Stimulated activated naive CD4-positive, alpha-beta T cell treated with Interleukin-2 at 50 U/mL for 16 hours (primary cell): ENCODE measurements around the gene SAMD1.
A peak's percentile ranks its signal among the peaks of the same experiment; 100 is the strongest.
"Not testable (repeated sequence)": the region's sequence is repeated elsewhere in the genome, so short reads cannot be mapped to it uniquely, and the experiment has no call there.

Source experiments
- DNase-seq: peaks from one replicate; lab custom pipeline; 2025; lab: John Stamatoyannopoulos, UW

The SAMD1 gene

GRCh38 chr19:14061081-14061749, 29.3 kb downstream of the SAMD1 start:
- no peak for DNase-seq

DNA sequence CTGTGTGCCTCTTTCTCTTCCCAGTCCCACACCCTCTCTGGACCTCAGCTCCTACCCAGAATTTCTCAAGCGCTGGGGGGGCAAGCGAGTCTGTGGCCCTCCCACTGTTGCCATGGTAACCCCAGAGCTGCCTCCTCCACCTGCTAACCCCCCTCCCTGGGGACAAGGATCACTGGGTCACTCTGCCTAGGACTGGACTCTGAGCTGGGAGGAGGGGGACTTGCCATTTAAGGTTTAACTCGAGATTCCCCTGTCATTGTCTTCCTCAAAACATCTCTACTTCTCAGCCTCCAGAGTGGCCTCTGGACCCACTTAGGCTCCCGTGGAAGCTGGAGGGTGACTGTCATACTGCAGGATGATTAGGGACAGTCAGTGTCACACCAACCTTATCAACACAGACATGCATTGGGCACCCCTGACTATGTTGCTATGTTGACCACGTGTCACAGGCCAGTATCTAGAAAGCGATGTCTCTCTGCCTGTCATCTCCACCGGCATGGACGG, 30.8 kb downstream of the SAMD1 start:
- DNase-seq = no peak

GRCh38 chr19:14059093-14059480, 31.5 kb downstream of the SAMD1 start:
- peak; percentile 38 for DNase-seq

DNA sequence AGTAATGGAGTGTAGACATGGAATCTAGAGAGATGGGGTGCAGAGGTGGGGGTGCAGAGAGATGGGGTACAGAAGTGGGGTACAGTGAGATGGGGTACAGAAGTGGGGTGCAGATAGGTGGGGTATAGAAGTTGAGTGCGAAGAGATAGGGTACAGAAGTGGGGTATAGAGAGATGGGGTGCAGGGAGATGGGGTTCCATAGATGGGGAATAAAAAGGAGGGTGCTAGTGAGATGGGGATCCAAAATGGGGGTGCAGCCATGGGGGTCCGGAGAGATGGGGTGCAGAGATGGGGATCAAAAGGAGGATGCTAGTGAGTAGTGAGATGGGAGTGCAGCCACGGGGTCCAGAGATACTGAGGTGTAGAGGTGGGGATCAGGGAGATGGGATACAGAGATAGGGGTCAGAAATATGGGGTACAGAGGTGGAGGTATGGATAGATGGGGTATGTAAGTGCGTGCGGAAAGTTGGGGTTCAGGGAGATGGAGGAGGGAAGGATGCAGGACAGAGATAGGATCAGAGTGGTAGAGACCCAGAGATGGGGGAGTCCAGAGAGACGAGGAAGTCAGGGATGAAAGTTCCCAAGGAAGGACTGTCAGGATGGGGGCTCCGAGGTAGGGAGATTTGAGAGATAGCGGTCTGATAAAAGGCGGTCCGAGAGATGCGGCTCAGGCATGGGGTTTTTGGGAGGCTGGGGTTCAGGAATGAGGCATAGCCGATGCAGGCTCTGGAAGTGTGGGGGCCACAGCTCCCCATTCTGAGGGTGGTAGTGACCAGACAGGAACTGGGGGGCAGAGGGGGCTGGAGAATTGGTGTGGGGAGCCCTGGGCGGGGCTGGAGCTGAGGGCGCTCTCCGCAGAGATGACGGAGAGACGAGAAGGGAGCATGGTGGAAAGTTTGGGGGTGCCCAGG, 32.1 kb downstream of the SAMD1 start:
- DNase-seq = no peak

- DNase-seq = no peak
These were observed 33.7 kb downstream of the SAMD1 start for GRCh38 chr19:14056741-14057356.

DNA sequence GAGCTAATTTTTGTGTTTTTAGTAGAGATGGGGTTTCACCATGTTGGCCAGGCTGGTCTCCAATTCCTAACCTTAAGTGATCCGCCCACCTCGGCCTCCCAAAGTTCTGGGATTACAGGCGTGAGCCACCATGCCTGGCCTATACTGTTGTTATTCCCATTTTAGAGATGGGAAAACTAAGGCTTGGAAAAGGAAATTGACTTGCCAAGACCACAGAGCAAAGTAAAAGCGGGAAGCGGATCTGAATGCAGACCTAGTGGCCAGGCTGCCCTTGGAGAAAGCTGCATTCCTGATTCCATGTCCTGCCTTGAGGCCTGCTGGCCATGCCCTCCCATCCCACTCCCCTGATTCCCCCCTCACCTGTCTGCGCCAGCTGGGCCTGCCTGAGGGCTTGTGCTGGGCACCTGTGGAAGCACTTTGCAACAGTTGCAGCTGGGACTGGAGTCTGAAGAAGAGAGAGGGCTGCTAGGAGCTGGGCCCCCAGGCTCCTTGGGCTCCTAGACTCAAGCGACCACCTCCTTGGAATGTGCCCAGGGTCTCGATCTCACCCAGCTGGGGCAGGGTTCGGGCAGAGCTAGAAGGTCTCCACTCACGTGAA, 34.4 kb downstream of the SAMD1 start:
- no peak for DNase-seq

DNA sequence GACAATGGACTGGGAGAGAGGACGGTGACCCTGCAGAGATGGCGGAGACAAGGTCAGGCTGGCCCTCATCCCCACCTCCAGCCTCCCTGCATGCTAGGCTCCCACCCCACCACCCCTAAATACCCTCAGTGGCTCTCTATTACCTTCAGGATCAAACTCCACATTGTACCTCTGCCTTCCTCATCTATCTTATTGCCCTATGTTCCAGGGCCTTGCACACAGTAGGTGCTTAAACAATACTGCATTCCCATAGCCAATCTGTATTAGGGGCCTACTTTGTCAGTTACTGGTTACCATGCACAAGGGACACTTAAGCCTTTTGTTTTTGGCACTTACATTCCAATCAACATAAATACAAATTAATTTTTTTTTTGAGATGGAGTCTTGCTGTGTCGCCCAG, 35.2 kb downstream of the SAMD1 start:
- DNase-seq = no peak

DNA sequence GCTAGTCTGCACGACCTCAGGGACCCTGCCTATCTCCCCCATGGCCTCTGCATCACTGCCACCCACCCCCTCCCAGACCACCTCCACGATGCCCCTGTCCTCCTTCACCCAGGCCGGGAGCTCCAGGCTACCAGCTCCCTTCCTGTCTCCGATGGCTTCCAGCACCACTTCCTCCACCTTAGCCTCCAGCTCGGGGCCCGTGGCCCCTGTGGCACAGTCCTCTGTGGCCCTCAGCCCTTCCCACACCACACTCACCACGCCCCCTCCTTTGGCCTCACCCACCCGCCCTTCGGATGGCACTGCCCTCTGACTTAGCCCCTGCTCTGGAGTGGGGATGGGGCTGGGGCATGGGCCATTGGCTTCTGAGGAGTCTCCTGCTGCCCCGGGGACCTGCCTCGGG, 35.8 kb downstream of the SAMD1 start:
- DNase-seq = no peak

GRCh38 chr19:14054099-14054498, 36.5 kb downstream of the SAMD1 start:
- DNase-seq = no peak

DNA sequence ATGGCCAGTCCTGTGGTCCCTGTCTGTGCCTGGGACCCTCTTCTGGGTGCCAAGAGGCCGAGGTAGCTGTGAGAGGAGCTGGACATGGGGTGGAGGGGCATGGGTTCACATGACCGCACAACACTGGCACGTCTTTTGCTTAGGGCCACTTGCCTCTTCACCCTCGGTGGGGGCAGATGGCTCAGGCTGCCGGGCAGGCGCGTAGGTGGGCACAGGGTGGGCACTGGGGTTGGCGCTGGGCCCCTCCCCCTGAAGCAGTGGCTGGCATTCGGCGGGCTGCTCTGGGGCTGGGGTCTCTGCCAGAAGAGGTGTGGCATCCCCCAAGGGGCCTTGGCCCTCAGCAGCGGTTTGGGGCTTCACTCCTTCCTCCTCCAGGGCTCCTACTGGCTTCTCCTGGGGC, 37.1 kb downstream of the SAMD1 start:
- DNase-seq = no peak

DNA sequence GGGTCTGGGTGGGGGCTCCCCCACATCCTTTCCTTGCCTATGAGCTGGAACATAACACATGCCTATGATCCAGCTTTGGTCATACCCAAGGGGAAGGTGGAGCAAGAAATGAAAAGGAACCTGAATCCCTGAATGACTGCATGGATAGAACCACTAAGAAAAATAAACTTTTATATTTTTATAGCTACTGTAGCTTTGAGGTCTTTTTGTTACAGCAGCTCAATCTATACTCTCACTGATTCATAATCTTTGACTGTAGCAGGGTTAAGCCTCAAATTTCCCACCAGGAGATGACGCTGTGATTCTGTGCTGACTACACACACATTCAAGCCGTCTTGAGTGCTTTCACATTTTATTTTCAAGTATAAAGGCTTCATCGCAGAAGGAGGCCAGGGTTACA, 37.5 kb downstream of the SAMD1 start:
- DNase-seq = no peak

- DNase-seq = no peak
These were observed 38.1 kb downstream of the SAMD1 start for GRCh38 chr19:14052470-14052869.

DNA sequence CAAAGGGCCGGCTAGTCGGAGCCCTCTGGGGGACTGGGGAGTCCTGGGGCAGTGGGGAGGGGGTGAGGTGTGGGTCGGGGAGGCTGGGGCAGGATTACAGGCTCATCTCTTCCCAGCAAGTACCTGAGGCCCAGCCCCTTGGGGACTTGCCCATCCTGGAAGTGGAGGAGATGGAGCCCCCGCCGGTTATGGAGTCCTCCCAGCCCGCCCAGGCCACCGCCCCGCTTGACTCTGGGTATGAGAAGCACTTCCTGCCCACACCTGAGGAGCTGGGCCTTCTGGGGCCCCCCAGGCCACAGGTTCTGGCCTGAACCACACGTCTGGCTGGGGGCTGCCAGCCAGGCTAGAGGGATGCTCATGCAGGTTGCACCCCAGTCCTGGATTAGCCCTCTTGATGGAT, 38.6 kb downstream of the SAMD1 start:
- no peak for DNase-seq

DNA sequence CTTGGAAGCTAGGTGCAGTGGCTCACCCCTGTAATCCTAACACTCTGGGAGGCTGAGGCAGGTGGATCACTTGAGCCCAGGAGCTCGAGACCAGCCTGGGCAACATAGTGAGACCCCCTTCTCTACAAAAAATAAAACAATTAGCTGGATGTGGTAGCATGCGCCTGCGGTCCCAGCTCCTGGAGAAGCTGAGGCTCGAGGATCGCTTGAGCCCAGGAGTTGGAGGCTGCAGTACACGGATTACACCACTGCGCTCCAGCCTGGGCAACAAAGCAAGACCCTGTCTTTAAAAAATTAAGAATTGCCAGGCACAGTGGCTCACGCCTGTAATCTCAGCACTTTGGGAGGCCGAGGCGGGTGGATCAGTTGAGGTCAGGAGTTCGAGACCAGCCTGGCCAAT, 39.6 kb downstream of the SAMD1 start:
- not testable (repeated sequence) for DNase-seq

DNA sequence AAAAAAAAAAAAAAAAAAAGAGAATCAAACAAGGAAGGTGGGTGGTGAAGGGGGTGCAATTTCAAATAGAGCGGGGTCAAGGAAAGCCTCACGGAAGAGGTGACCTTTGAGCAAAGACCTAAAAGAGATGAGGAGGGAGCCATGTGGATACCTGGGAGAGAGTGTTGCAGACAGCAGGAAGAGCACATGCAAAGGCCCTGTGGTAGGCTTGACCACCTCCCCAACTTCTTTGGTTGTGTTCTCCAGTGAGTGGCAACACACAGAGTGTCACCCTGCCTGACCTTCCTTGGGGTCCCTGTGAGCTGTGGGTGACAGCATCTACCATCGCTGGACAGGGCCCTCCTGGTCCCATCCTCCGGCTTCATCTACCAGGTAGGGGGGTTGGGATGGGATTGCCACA, 40.0 kb downstream of the SAMD1 start:
- no peak for DNase-seq

- peak; percentile 70 for DNase-seq
These were observed 42.0 kb downstream of the SAMD1 start for GRCh38 chr19:14048443-14049153.

- DNase-seq = not testable (repeated sequence)
These were observed 42.7 kb downstream of the SAMD1 start for GRCh38 chr19:14047866-14048265.

DNA sequence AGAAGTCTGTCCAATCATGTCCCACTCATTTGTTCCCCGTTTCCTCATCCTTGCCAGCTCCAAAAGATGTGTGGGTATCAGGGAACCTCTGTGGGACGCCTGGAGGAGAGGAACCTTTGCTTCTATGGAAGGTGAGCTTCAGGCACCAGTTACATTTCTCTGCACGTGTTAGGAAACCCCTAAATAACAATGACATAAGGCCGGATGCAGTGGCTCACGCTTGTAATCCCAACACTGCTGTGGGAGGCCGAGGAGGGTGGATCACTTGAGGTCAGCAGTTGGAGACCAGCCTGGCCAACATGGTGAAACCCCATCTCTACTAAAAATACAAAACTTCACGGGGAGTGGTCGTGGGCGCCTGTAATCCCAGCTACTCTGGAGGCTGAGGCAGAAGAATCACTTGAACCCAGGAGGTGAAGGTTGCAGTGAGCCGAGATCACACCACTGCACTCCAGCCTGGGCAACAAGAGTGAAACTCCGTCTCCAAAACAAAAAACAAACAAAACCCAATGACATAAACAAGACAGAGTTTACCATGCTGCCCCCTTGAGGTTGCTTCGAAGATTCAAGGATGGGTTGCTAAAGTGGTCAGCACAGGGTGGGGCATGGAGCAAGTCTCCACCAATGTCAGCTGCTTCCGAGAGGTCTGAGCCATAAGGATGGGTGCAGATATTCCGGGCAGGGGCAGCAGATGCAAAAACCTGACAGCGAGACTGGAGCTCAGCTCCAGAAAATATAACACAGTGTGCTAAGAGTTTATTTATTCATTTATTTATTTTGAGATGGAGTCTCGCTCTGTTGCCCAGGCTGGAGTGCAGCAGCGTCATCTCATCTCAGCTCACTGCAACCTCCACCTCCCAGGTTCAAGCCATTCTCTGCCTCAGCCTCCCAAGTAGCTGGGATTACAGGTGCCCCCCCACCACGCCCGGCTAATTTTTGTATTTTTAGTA, 47.6 kb downstream of the SAMD1 start:
- DNase-seq = peak; percentile 7

GRCh38 chr19:14039181-14039580, 51.4 kb downstream of the SAMD1 start:
- no peak for DNase-seq
